WTC11 (cell line): ENCODE results near the gene TPBGL. TPM values are rescaled to one million over a fixed set of nuclear protein-coding genes. Genes with fewer than 3 reads are reported as not detected.

Experiments used
- ATAC-seq: fragments of 200-7000 bp; cut with Tn5 transposase; 2 replicates; pipeline ENCODE4 v1.10.0; 2021; ENCODE audit warnings: mild to moderate bottlenecking, moderate library complexity
- CTCF ChIA-PET: fragments of 300-600 bp; sonication (Branson Sonifier 250); formaldehyde crosslinking; loops from one replicate; lab custom pipeline; 2021; ENCODE audit warnings: antibody characterized with exemption; lab: Charles Lee
- POLR2A ChIA-PET: fragments of 350-600 bp; sonication (Branson Sonifier 250); formaldehyde crosslinking; loops from one replicate; lab custom pipeline; 2021; ENCODE audit warnings: antibody characterized with exemption; lab: Charles Lee
- DNase-seq: peaks from one replicate; pipeline ENCODE4 v3.0.0; 2021; ENCODE audit warnings: low spot score
- H3K27ac Mint-ChIP-seq: 2 replicates; pipeline ENCODE4 v1.8.0; 2021; ENCODE audit warnings: mixed read lengths
- H3K27me3 Mint-ChIP-seq: 2 replicates; pipeline ENCODE4 v1.8.0; 2021; ENCODE audit warnings: low read depth, mild to moderate bottlenecking, moderate library complexity, mixed read lengths
- H3K36me3 Mint-ChIP-seq: 2 replicates; pipeline ENCODE4 v1.8.0; 2021; ENCODE audit warnings: mixed read lengths
- H3K4me1 Mint-ChIP-seq: 2 replicates; pipeline ENCODE4 v1.8.0; 2022; ENCODE audit warnings: mixed read lengths
- H3K4me3 Mint-ChIP-seq: 2 replicates; pipeline ENCODE4 v1.8.0; 2021; ENCODE audit warnings: mild to moderate bottlenecking, moderate library complexity, mixed read lengths
- H3K9me3 Mint-ChIP-seq: 2 replicates; pipeline ENCODE4 v1.8.0; 2021; ENCODE audit warnings: mixed read lengths
- AFF4 ChIP-seq: sonication (generic); formaldehyde crosslinking; IDR thresholded peaks from 2 replicates; pipeline ENCODE4 v1.8.1; 2023; ENCODE audit warnings: mild to moderate bottlenecking, missing genetic modification reagents, borderline replicate concordance
- AR ChIP-seq: fragments of 250-450 bp; sonication (Bioruptor Pico); IDR thresholded peaks from 2 replicates; pipeline ENCODE4 v1.9.0; 2021; ENCODE audit warnings: mild to moderate bottlenecking
- ARID4B ChIP-seq: sonication (generic); formaldehyde crosslinking; IDR thresholded peaks from 2 replicates; pipeline ENCODE4 v1.8.0; 2023; ENCODE audit warnings: missing genetic modification reagents, mild to moderate bottlenecking, borderline replicate concordance
- ATF1 ChIP-seq: sonication (generic); formaldehyde crosslinking; IDR thresholded peaks from 2 replicates; pipeline ENCODE4 v1.8.1; 2023; ENCODE audit warnings: mild to moderate bottlenecking, moderate library complexity, missing genetic modification reagents
- CBFB ChIP-seq: sonication (generic); formaldehyde crosslinking; IDR thresholded peaks from 2 replicates; pipeline ENCODE4 v1.8.1; 2022; ENCODE audit warnings: mild to moderate bottlenecking, low read depth, missing genetic modification reagents
- CDX4 ChIP-seq: fragments of 250-450 bp; sonication (Bioruptor Pico); IDR thresholded peaks from 2 replicates; pipeline ENCODE4 v1.9.0; 2021; ENCODE audit warnings: moderate library complexity, mild to moderate bottlenecking, inconsistent platforms, borderline replicate concordance
- ELF4 ChIP-seq: sonication (generic); formaldehyde crosslinking; IDR thresholded peaks from 2 replicates; pipeline ENCODE4 v1.8.1; 2022; ENCODE audit warnings: low read depth, mild to moderate bottlenecking, moderate library complexity, missing genetic modification reagents
- GABPB1 ChIP-seq: sonication (generic); formaldehyde crosslinking; IDR thresholded peaks from 2 replicates; pipeline ENCODE4 v1.8.1; 2023; ENCODE audit warnings: mild to moderate bottlenecking, missing genetic modification reagents
- IRF1 ChIP-seq: sonication (generic); formaldehyde crosslinking; IDR thresholded peaks from 2 replicates; pipeline ENCODE4 v1.8.0; 2023; ENCODE audit warnings: missing genetic modification reagents
- IRF2 ChIP-seq: sonication (generic); formaldehyde crosslinking; IDR thresholded peaks from 2 replicates; pipeline ENCODE4 v1.8.0; 2022; ENCODE audit warnings: low read depth, missing genetic modification reagents, borderline replicate concordance
- MYBL2 ChIP-seq: sonication (generic); formaldehyde crosslinking; IDR thresholded peaks from 2 replicates; pipeline ENCODE4 v1.8.1; 2023; ENCODE audit warnings: mild to moderate bottlenecking, moderate library complexity, missing genetic modification reagents
- NFYB ChIP-seq: sonication (generic); formaldehyde crosslinking; conservative IDR thresholded peaks from 2 replicates; pipeline ENCODE4 v1.8.0; 2022; ENCODE audit warnings: low read depth, missing genetic modification reagents
- NR2C2 ChIP-seq: sonication (generic); formaldehyde crosslinking; IDR thresholded peaks from 2 replicates; pipeline ENCODE4 v1.8.0; 2022; ENCODE audit warnings: mild to moderate bottlenecking, missing genetic modification reagents
- RORB ChIP-seq: fragments of 250-450 bp; sonication (Bioruptor Pico); IDR thresholded peaks from 2 replicates; pipeline ENCODE4 v1.9.0; 2021; ENCODE audit warnings: mild to moderate bottlenecking
- SMAD4 ChIP-seq: sonication (generic); formaldehyde crosslinking; IDR thresholded peaks from 2 replicates; pipeline ENCODE4 v1.8.0; 2022; ENCODE audit warnings: mild to moderate bottlenecking, missing genetic modification reagents
- TCF7 ChIP-seq: sonication (generic); formaldehyde crosslinking; IDR thresholded peaks from 2 replicates; pipeline ENCODE4 v1.8.0; 2022; ENCODE audit warnings: mild to moderate bottlenecking, low read depth, missing genetic modification reagents, moderate library complexity
- ZBTB21 ChIP-seq: sonication (generic); formaldehyde crosslinking; IDR thresholded peaks from 2 replicates; pipeline ENCODE4 v1.8.1; 2023; ENCODE audit warnings: mild to moderate bottlenecking, missing genetic modification reagents, borderline replicate concordance
- ZNF263 ChIP-seq: sonication (generic); formaldehyde crosslinking; IDR thresholded peaks from 2 replicates; pipeline ENCODE4 v1.8.1; 2022; ENCODE audit warnings: low read depth, mild to moderate bottlenecking, moderate library complexity, missing genetic modification reagents
- total RNA-seq: library from RNA; stranded (reverse); gene quantifications from 3 replicates; pipeline ENCODE4 v1.2.3, GENCODE V29; 2021
- TF ChIP-seq, protein P1 (sequence below): fragments of 250-450 bp; sonication (Bioruptor Pico); IDR thresholded peaks from 2 replicates; pipeline ENCODE4 v1.8.0; 2021; ENCODE audit warnings: mild to moderate bottlenecking

Gene TPBGL
- total RNA-seq, 1 experiment from 2014 or later = 0.37 TPM

DNA sequence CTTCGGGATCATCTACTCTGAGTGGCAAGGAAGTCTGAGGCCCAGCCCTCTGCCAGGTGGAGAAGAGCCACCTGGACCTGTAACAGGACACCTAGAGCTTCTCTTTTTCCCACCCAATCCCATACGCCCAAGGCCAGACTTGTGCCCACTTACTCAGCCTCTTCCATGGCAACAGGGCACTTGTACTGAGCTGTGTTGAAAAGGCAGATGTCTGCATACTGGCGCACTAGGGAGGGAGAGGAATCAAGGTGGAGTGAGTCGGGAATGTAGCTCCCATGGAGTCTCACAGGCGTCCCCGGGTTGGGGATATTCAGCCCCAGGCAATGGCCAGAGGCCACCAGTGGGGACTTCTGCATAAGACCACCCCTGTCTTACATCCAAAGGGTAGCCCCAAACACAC lies 36.1 kb downstream of the TPBGL start (continued):
- no peak for TF ChIP-seq GABPB1 (CRISPR knock-in tag)
- TF ChIP-seq, protein P1, sequence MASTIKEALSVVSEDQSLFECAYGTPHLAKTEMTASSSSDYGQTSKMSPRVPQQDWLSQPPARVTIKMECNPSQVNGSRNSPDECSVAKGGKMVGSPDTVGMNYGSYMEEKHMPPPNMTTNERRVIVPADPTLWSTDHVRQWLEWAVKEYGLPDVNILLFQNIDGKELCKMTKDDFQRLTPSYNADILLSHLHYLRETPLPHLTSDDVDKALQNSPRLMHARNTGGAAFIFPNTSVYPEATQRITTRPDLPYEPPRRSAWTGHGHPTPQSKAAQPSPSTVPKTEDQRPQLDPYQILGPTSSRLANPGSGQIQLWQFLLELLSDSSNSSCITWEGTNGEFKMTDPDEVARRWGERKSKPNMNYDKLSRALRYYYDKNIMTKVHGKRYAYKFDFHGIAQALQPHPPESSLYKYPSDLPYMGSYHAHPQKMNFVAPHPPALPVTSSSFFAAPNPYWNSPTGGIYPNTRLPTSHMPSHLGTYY (CRISPR knock-in tag) = no peak
- no peak for TF ChIP-seq ATF1 (CRISPR knock-in tag)
- no peak for TF ChIP-seq ELF4 (CRISPR knock-in tag)
- TF ChIP-seq MYBL2 (CRISPR knock-in tag) = no peak
- TF ChIP-seq ZBTB21 (CRISPR knock-in tag) = no peak
- no peak for TF ChIP-seq ZNF263 (CRISPR knock-in tag)

- Mint-ChIP-seq H3K27me3 (no peaks in the 10 kb centered on the region), H3K9me3 (no peaks in the 10 kb centered on the region), H3K36me3 (peaks cover 43% of the 10 kb centered on the region), H3K27ac (peak overlapping the region; percentile 31; the same call in 1 of the 2 replicates), H3K4me3 (no peak overlapping the region), H3K4me1 (peaks cover 32% of the 10 kb centered on the region)
- CTCF ChIA-PET = interaction anchor here (0.8 to 2.2 kb wide), 4 partner anchors 14 to 255 kb away, joined by 3 to 14 read pairs (median 4); no protein-coding TSS in a partner anchor
- no peak for DNase-seq
- POLR2A ChIA-PET = no interaction called here
- no peak for ATAC-seq
- TF ChIP-seq, protein P1 (CRISPR knock-in tag) = no peak
- TF ChIP-seq RORB (no peak), CDX4 (CRISPR knock-in tag) (no peak), CBFB (CRISPR knock-in tag) (no peak), SMAD4 (CRISPR knock-in tag) (no peak), NFYB (CRISPR knock-in tag) (no peak), AFF4 (CRISPR knock-in tag) (no peak), ARID4B (CRISPR knock-in tag) (no peak), IRF1 (no peak), AR (CRISPR knock-in tag) (no peak), ZBTB21 (CRISPR knock-in tag) (no peak), IRF2 (CRISPR knock-in tag) (no peak), NR2C2 (CRISPR knock-in tag) (no peak), TCF7 (CRISPR knock-in tag) (no peak)
These were observed 36.7 kb downstream of the TPBGL start for GRCh38 chr11:75277211-75277805.
